BJ (cell line): ENCODE results near the gene FPR3. TPM values are rescaled to one million over a fixed set of nuclear protein-coding genes. Genes with fewer than 3 reads are reported as not detected.
A peak's percentile ranks its signal among the peaks of the same experiment; 100 is the strongest.

Experiments used
- CTCF ChIA-PET: fragments of 350-600 bp; formaldehyde crosslinking; extraction: SDS; loops from one replicate; lab custom pipeline; 2021; ENCODE audit warnings: antibody characterized with exemption, inconsistent platforms; lab: Yijun Ruan, JAX
- POLR2A ChIA-PET: fragments of 300-600 bp; sonication (Branson Sonifier 250); formaldehyde crosslinking; extraction: SDS; loops from one replicate; lab custom pipeline; 2021; ENCODE audit warnings: antibody characterized with exemption; lab: Charles Lee
- DNase-seq: peaks from one replicate; pipeline ENCODE4 v3.0.0-alpha.2; 2011; ENCODE audit warnings: low read depth
- H3K27me3 ChIP-seq: 2 replicates; pipeline ENCODE4 v1.6.0; 2011; ENCODE audit warnings: low read length; ENCODE audit not compliant: control insufficient read depth, insufficient read depth
- H3K36me3 ChIP-seq: 2 replicates; pipeline ENCODE4 v1.5.1; 2011; ENCODE audit warnings: low read length; ENCODE audit not compliant: control insufficient read depth, insufficient read depth
- H3K4me3 ChIP-seq: 2 replicates; pipeline ENCODE4 v1.5.1; 2011; ENCODE audit warnings: low read depth, mild to moderate bottlenecking, control low read depth, low read length
- CTCF ChIP-seq: IDR thresholded peaks from 2 replicates; pipeline ENCODE4 v1.5.1; 2011; ENCODE audit warnings: low read depth, mild to moderate bottlenecking, control low read depth, inconsistent platforms, low read length, moderate library complexity; ENCODE audit not compliant: insufficient read depth
- polyA plus RNA-seq: library from polyadenylated mRNA; depleted of rRNA; stranded (reverse); fragments of >200 nt; gene quantifications from 2 replicates; pipeline ENCODE4 v1.2.3, GENCODE V29; 2011

Gene FPR3
- polyA plus RNA-seq, 1 experiment: not detected

DNA sequence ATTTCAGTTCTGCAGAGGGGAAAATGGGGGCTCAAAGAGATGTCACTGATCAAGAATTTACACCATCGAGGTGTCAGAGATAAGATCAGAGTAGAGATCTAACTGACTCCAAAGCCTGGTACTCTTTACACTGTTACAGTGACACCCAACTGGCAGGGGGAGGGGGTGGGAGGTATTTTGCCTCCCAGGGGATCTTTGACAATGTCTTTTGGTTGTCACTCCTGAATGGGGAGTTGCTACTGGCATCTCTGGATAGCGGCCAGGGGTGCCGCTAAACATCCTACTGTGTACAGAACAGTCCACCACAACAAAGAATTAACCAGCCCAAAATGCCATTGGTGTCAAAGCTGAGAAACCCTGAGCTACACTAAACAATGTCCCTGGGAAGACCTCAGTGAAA, 3.1 kb downstream of the FPR3 start:
- Histone ChIP-seq H3K27me3 (no peaks in the 10 kb centered on the region), H3K36me3 (no peaks in the 10 kb centered on the region), H3K4me3 (no peak overlapping the region)
- POLR2A ChIA-PET: no interaction called here
- DNase-seq: no peak
- CTCF ChIA-PET: interaction anchor here (0.6 to 2.4 kb wide), 2 partner anchors 20 to 421 kb away, joined by 3 to 10 read pairs; no protein-coding TSS in a partner anchor
- no peak for TF ChIP-seq CTCF

GRCh38 chr19:51799034-51799773, 4.2 kb downstream of the FPR3 start:
- ChIA-PET POLR2A (no interaction called here), CTCF (interaction anchor here (0.9 to 2.4 kb wide), 4 partner anchors 13 to 145 kb away, joined by 3 to 10 read pairs (median 4); no protein-coding TSS in a partner anchor)
- H3K36me3 ChIP-seq: no peaks in the 10 kb centered on the region
- no peak overlapping the region for H3K4me3 ChIP-seq
- no peaks in the 10 kb centered on the region for H3K27me3 ChIP-seq
- DNase-seq: peak; percentile 66
- TF ChIP-seq CTCF: 0 out of 2 replicates have a peak, but pooled peaks have one; percentile 19

DNA sequence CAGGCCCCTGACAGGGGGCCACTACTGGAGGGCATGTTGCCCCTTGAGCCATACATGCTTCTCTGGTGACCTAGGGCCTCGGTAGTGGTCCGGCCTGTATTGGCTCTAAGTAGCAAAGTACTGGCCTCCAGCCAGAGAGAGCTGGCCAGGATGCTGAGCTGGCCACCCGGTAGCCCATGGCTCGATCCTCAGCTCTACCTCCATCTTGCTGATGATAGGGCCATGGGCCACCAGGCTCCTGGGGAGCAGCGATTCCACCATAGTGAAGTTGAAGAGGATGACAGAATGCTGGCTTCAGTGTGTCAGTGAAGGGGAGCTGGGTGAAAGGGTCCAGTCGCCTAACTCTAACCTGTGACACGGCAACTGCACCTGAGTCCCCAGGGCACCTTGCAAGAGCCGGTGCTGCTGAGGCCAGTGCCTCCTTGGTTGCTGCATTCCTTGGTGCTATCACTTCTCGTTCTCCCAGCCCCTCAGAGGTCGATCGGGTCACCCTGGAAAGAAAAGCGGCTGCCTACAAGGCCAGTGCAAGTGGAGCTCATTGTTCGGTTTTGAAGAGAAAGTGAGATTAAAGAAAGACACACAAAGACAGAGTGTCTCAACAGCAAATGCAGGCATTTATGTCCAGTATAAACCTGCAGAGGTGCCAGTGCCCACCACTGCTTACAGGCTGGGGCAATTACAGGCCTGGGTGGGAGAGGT, 5.0 kb downstream of the FPR3 start:
- no peaks in the 10 kb centered on the region for H3K27me3 ChIP-seq
- no peak for TF ChIP-seq CTCF
- no peaks in the 10 kb centered on the region for H3K36me3 ChIP-seq
- no peak for DNase-seq
- ChIA-PET POLR2A (no interaction called here), CTCF (interaction anchor here (0.9 to 2.4 kb wide), 3 partner anchors 13 to 139 kb away, joined by 3 to 10 read pairs (median 4); no protein-coding TSS in a partner anchor)
- no peak overlapping the region for H3K4me3 ChIP-seq

GRCh38 chr19:51800473-51801244, 5.7 kb downstream of the FPR3 start:
- ChIA-PET CTCF (interaction anchor here (2.4 kb wide), 1 partner anchor 23 kb away, joined by 10 read pairs; no protein-coding TSS in a partner anchor), POLR2A (no interaction called here)
- no peak for DNase-seq
- TF ChIP-seq CTCF: no peak
- H3K36me3 ChIP-seq: no peaks in the 10 kb centered on the region
- H3K4me3 ChIP-seq: no peak overlapping the region
- H3K27me3 ChIP-seq: no peaks in the 10 kb centered on the region

GRCh38 chr19:51802775-51803174, 7.8 kb downstream of the FPR3 start:
- POLR2A ChIA-PET: no interaction called here
- TF ChIP-seq CTCF: no peak
- Histone ChIP-seq H3K4me3 (no peak overlapping the region), H3K36me3 (no peaks in the 10 kb centered on the region), H3K27me3 (no peaks in the 10 kb centered on the region)
- CTCF ChIA-PET: no interaction called here
- no peak for DNase-seq
